Left ventricle myocardium inferior (tissue), 1 donor: Measurements from ENCODE around the gene CYP19A1. TPM values are rescaled to one million over a fixed set of nuclear protein-coding genes. Genes with fewer than 3 reads are reported as not detected.

Experiments
- DNase-seq: peaks from one replicate; pipeline ENCODE4 v3.0.0-alpha.2; 2020
- H3K27ac ChIP-seq: fragments of 200-600 bp; replicated peaks from 2 replicates; pipeline ENCODE4 v1.8.0; 2021
- H3K27me3 ChIP-seq: fragments of 200-600 bp; 2 replicates; pipeline ENCODE4 v1.8.0; 2021; ENCODE audit warnings: low read depth
- H3K36me3 ChIP-seq: fragments of 200-600 bp; 2 replicates; pipeline ENCODE4 v1.8.0; 2021
- H3K4me1 ChIP-seq: fragments of 200-600 bp; 2 replicates; pipeline ENCODE4 v1.8.0; 2021
- H3K4me3 ChIP-seq: fragments of 200-600 bp; 2 replicates; pipeline ENCODE4 v1.8.0; 2021; ENCODE audit warnings: mild to moderate bottlenecking, moderate library complexity
- H3K9me3 ChIP-seq: fragments of 200-600 bp; replicated peaks from 2 replicates; pipeline ENCODE4 v1.8.0; 2021
- intact Hi-C: fragments of 100-400 bp; cut with micrococcal nuclease; formaldehyde crosslinking; loops from one replicate; pipeline ENCODE4 v1.11.0; 2022
- total RNA-seq: library from RNA; stranded (reverse); fragmentation: NEBNext Ultra II Directional; extraction: Animal tissue kit (Norgen Biotek cat#: 25700); gene quantifications from one replicate; pipeline ENCODE4 v1.2.1, GENCODE V29; 2021
- TF ChIP-seq, protein P1 (sequence below): fragments of 200-600 bp; IDR thresholded peaks from 2 replicates; pipeline ENCODE4 v1.8.0; 2021; ENCODE audit warnings: antibody characterized with exemption, mild to moderate bottlenecking, borderline replicate concordance
- donor health status: DM: no; HTN: yes; CAD: no; lungs with severe emphysema.

CYP19A1 gene
- total RNA-seq, 1 donor from 2014 or later: 0.60 TPM

DNA sequence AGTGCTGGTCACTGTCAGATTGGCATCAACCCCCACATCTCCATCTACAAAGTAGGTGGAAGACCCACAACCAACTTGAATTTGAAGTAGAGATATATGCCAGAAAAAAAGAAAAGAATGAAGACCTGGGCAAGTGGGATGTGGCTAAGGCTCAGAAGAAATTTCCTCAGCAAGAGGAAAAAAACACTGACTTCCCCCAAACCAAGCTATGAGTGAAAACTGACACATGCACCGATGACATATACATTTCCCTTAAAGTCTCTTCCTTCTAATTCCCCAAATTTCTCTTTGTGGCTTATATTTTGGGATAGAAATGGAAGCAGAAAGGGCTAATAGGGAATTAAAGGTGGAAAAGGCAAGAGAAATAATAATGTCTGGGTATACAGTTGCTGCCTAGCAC, 59.0 kb downstream of the CYP19A1 start:
- Histone ChIP-seq H3K4me1 (no peaks in the 10 kb centered on the region), H3K9me3 (no peaks in the 10 kb centered on the region), H3K4me3 (no peak overlapping the region), H3K27me3 (peaks cover 33% of the 10 kb centered on the region), H3K27ac (no peak overlapping the region), H3K36me3 (no peaks in the 10 kb centered on the region)
- intact Hi-C loops: no loop called here
- TF ChIP-seq, protein P1, sequence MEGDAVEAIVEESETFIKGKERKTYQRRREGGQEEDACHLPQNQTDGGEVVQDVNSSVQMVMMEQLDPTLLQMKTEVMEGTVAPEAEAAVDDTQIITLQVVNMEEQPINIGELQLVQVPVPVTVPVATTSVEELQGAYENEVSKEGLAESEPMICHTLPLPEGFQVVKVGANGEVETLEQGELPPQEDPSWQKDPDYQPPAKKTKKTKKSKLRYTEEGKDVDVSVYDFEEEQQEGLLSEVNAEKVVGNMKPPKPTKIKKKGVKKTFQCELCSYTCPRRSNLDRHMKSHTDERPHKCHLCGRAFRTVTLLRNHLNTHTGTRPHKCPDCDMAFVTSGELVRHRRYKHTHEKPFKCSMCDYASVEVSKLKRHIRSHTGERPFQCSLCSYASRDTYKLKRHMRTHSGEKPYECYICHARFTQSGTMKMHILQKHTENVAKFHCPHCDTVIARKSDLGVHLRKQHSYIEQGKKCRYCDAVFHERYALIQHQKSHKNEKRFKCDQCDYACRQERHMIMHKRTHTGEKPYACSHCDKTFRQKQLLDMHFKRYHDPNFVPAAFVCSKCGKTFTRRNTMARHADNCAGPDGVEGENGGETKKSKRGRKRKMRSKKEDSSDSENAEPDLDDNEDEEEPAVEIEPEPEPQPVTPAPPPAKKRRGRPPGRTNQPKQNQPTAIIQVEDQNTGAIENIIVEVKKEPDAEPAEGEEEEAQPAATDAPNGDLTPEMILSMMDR: no peak
- no peak for DNase-seq

DNA sequence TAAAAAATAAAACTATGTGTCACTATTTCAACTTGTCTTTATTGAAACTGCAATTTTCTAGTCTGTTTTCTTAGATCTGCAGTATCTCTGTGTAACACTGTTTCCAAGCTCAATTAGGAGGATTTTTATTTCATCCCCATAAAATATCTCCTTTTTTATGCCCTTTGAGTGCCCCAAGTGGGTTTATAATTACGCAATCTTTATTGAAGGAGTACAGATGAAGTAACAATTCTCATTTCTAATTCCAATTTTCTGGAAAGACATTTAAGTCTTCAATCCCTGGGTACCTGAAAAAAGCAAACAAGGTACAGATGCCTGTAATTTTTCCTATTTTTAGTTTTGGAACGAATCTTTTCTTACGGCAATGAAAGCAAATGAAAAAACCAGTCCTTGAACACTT, 61.3 kb downstream of the CYP19A1 start:
- Histone ChIP-seq H3K4me1 (no peaks in the 10 kb centered on the region), H3K27me3 (peaks cover 56% of the 10 kb centered on the region), H3K27ac (no peak overlapping the region), H3K9me3 (no peaks in the 10 kb centered on the region), H3K36me3 (no peaks in the 10 kb centered on the region), H3K4me3 (no peak overlapping the region)
- TF ChIP-seq, protein P1: no peak
- DNase-seq: no peak
- intact Hi-C loops: no loop called here

DNA sequence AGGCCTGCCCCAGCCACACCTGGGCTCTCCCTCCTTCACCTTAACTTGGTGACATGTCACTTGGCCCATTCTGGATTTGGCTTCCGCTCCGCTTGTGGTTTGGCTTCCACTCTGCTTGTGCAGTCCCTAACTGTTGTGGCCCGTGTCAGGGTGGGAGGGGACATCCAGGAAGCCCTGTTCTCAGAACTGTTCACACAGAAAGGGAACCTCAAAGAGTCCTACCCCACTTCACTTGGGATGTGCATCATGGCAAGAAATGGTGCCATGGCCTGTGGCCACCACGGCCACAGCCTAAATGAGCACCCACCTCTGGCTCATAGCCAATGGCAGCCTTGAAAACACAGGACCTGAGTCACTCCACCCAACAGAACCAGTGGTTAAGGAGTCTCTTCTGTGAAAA, 63.4 kb downstream of the CYP19A1 start:
- Histone ChIP-seq H3K4me3 (no peak overlapping the region), H3K27me3 (peaks cover 75% of the 10 kb centered on the region), H3K4me1 (no peaks in the 10 kb centered on the region), H3K9me3 (no peaks in the 10 kb centered on the region), H3K36me3 (no peaks in the 10 kb centered on the region), H3K27ac (no peak overlapping the region)
- DNase-seq: no peak
- intact Hi-C loops: no loop called here
- TF ChIP-seq, protein P1: no peak

DNA sequence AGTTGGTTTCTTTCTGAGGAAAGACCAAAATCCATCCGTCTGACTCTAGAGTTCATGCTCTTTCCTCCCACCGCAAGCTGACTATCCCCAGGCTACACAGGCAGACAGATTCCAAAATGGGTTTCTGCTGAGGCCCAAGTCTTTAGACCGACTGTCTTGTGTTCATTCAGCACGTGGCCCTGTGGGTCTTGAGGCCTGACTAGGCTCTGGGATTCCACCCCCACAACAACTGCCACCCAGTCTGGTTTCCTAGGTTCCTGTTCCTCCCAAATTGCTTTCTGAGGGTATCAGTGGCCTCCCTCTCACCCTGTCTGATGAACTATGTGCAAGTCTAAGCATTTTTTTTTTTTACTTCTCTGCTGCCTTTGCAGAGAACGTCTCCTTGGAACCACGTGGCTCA, 67.7 kb downstream of the CYP19A1 start:
- no peak for DNase-seq
- Histone ChIP-seq H3K4me1 (peaks cover 17% of the 10 kb centered on the region), H3K36me3 (no peaks in the 10 kb centered on the region), H3K27me3 (peaks cover 79% of the 10 kb centered on the region), H3K9me3 (no peaks in the 10 kb centered on the region), H3K27ac (no peak overlapping the region), H3K4me3 (no peak overlapping the region)
- TF ChIP-seq, protein P1: no peak
- intact Hi-C loops: no loop called here

DNA sequence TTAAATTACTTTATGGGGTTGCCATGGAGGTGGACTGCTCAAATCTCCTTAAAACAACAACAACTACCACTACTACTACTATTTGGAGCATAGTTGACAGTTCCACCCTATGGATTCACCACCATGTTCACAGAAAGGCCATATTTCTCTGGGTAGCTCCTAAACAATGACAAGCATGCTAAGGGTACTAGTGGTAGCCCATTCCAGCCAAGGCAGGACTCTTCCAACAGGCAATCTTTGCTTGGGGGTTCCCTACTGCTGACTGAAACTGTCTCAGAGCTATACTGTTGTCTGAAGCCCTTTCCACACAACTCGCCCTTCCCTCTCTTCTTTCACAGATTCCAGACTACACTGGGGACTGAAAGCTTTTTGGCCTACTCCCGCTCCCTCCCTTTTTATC, 68.9 kb downstream of the CYP19A1 start:
- no peak overlapping the region for H3K27ac ChIP-seq
- H3K36me3 ChIP-seq: no peaks in the 10 kb centered on the region
- no peaks in the 10 kb centered on the region for H3K9me3 ChIP-seq
- H3K4me1 ChIP-seq: peaks cover 17% of the 10 kb centered on the region
- intact Hi-C loops: no loop called here
- H3K27me3 ChIP-seq: peaks cover 83% of the 10 kb centered on the region
- H3K4me3 ChIP-seq: no peak overlapping the region
- TF ChIP-seq, protein P1: no peak
- DNase-seq: no peak

DNA sequence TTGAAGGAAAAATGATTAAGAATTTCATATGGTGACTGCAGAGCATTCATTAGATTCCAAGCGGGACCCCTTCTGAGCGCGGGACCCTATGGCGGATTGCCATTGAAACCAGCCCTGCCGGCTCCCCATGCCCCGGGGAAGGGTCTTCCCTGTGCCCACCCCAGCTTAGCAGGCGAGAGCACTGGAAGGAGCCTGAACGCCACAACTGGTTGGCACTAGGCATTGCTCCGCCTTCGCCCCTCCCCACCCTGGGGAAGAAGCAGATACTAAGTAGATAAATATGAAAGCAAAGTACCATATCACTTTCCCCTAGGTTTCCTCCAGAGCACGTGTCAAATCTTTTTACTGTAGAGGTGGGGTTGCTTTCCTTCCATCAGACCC, 70.7 kb downstream of the CYP19A1 start:
- TF ChIP-seq, protein P1: no peak
- Histone ChIP-seq H3K27me3 (peaks cover 68% of the 10 kb centered on the region), H3K27ac (no peak overlapping the region), H3K4me1 (peaks cover 17% of the 10 kb centered on the region), H3K36me3 (no peaks in the 10 kb centered on the region), H3K9me3 (no peaks in the 10 kb centered on the region), H3K4me3 (peak overlapping the region; percentile 72)
- intact Hi-C loops: no loop called here
- DNase-seq: no peak
